CD4-positive, CD25-positive, alpha-beta regulatory T cell (primary cell): ENCODE measurements around the gene STYXL2. TPM values are rescaled to one million over a fixed set of nuclear protein-coding genes. Genes with fewer than 3 reads are reported as not detected.

Experiments used
- ATAC-seq, 2 donors: fragments of 150-1000 bp; cut with Tn5 transposase; one replicate each; pipeline ENCODE4 v1.10.0; 2021; ENCODE audit warnings: low read depth in 2 of 2, moderate number of reproducible peaks in 2 of 2, moderate library complexity in 1 of 2
- DNase-seq, 3 donors: peaks; one replicate each; pipeline versions ENCODE4 v3.0.0 to v3.0.0-alpha.2; 2012 to 2022; ENCODE audit warnings: mixed read lengths in 1 of 3
- H3K27ac ChIP-seq: one replicate; pipeline ENCODE4 v1.7.0; 2013; ENCODE audit warnings: mild to moderate bottlenecking, low read length; ENCODE audit not compliant: insufficient read depth, poor library complexity, severe bottlenecking
- H3K27me3 ChIP-seq: one replicate; pipeline ENCODE4 v1.7.0; 2013; ENCODE audit warnings: low read length; ENCODE audit not compliant: control insufficient read depth, insufficient read depth
- H3K36me3 ChIP-seq: one replicate; pipeline ENCODE4 v1.7.0; 2013; ENCODE audit warnings: mild to moderate bottlenecking, low read length, moderate library complexity; ENCODE audit not compliant: control insufficient read depth, insufficient read depth
- H3K4me1 ChIP-seq: 2 replicates; pipeline ENCODE4 v1.7.0; 2013; ENCODE audit warnings: mild to moderate bottlenecking, low read length; ENCODE audit not compliant: insufficient read depth, control insufficient read depth, poor library complexity, severe bottlenecking
- H3K4me3 ChIP-seq: one replicate; pipeline ENCODE4 v1.7.0; 2013; ENCODE audit warnings: low read depth, mild to moderate bottlenecking, low read length, moderate library complexity
- H3K9me3 ChIP-seq, 2 experiments: 1 replicate in 1 of 2; 2 replicates in 1 of 2; pipeline ENCODE4 v1.7.0; 2013; ENCODE audit warnings: low read length in 2 of 2, mild to moderate bottlenecking in 1 of 2, moderate library complexity in 1 of 2; ENCODE audit not compliant: control insufficient read depth in 2 of 2
- H3K27ac Mint-ChIP-seq, 3 donors: one replicate each; pipeline ENCODE4 v1.8.0; 2020 to 2022; ENCODE audit warnings: mild to moderate bottlenecking in 3 of 3, mixed read lengths in 3 of 3, moderate library complexity in 2 of 3
- H3K27me3 Mint-ChIP-seq: one replicate; pipeline ENCODE4 v1.8.0; 2022; ENCODE audit warnings: mild to moderate bottlenecking, mixed read lengths
- H3K36me3 Mint-ChIP-seq: one replicate; pipeline ENCODE4 v1.8.0; 2020; ENCODE audit warnings: mixed read lengths
- H3K4me1 Mint-ChIP-seq, 4 donors: one replicate each; pipeline ENCODE4 v1.8.0; 2020 to 2022; ENCODE audit warnings: mixed read lengths in 4 of 4, mild to moderate bottlenecking in 1 of 4
- H3K4me3 Mint-ChIP-seq, 4 donors: one replicate each; pipeline ENCODE4 v1.8.0; 2020 to 2022; ENCODE audit warnings: mild to moderate bottlenecking in 4 of 4, mixed read lengths in 4 of 4, moderate library complexity in 3 of 4
- H3K9me3 Mint-ChIP-seq, 7 donors: one replicate each; pipeline ENCODE4 v1.8.0; 2020 to 2022; ENCODE audit warnings: mixed read lengths in 7 of 7, mild to moderate bottlenecking in 3 of 7, moderate library complexity in 2 of 7
- polyA plus RNA-seq, 4 donors: library from polyadenylated mRNA; unstranded; fragments of 300-500 nt; fragmentation: Illumina TruSeq; gene quantifications; one replicate each; pipeline ENCODE4 v1.2.3, GENCODE V29; 2021
- total RNA-seq: library from RNA; stranded (reverse); gene quantifications from one replicate; pipeline ENCODE4 v1.2.3, GENCODE V29; 2022

Gene STYXL2
- total and polyA plus RNA-seq, 5 donors from 2014 or later: not detected

- Mint-ChIP-seq H3K4me1 (no peaks in the 10 kb centered on the region), H3K36me3 (no peaks in the 10 kb centered on the region), H3K27ac (no peak overlapping the region), H3K4me3 (no peak overlapping the region), H3K9me3 (peaks cover 0 to 3% (median 0%) of the 10 kb centered on the region in 7 donors), H3K27me3 (peaks cover 39% of the 10 kb centered on the region)
- H3K4me3 ChIP-seq: no peak overlapping the region
- H3K36me3 ChIP-seq: no peaks in the 10 kb centered on the region
- ATAC-seq (no peak), DNase-seq (no peak)
- no peaks in the 10 kb centered on the region for H3K9me3 ChIP-seq
- no peaks in the 10 kb centered on the region for H3K4me1 ChIP-seq
- H3K27me3 ChIP-seq: peaks cover 34% of the 10 kb centered on the region
- H3K27ac ChIP-seq: no peak overlapping the region
Observed at GRCh38 chr1:167137332-167137781, 43.5 kb downstream of the STYXL2 start.

- no peak overlapping the region for H3K4me3 Mint-ChIP-seq
- Histone ChIP-seq H3K36me3 (no peaks in the 10 kb centered on the region), H3K9me3 (no peaks in the 10 kb centered on the region), H3K4me1 (no peaks in the 10 kb centered on the region), H3K27me3 (peaks cover 34% of the 10 kb centered on the region), H3K4me3 (no peak overlapping the region), H3K27ac (no peak overlapping the region)
- no peak overlapping the region for H3K27ac Mint-ChIP-seq
- ATAC-seq (no peak), DNase-seq (no peak)
- peaks cover 0 to 3% (median 0%) of the 10 kb centered on the region in 7 donors for H3K9me3 Mint-ChIP-seq
- no peaks in the 10 kb centered on the region for H3K36me3 Mint-ChIP-seq
- no peaks in the 10 kb centered on the region for H3K4me1 Mint-ChIP-seq
- peaks cover 35% of the 10 kb centered on the region for H3K27me3 Mint-ChIP-seq
Observed at GRCh38 chr1:167137793-167138510, 44.1 kb downstream of the STYXL2 start.

GRCh38 chr1:167138703-167139102 lies 44.8 kb downstream of the STYXL2 start:
- peaks cover 33% of the 10 kb centered on the region for H3K27me3 Mint-ChIP-seq
- DNase-seq (no peak), ATAC-seq (no peak)
- no peaks in the 10 kb centered on the region for H3K4me1 Mint-ChIP-seq
- Histone ChIP-seq H3K9me3 (no peaks in the 10 kb centered on the region), H3K4me3 (no peak overlapping the region), H3K4me1 (no peaks in the 10 kb centered on the region), H3K27ac (no peak overlapping the region), H3K27me3 (peaks cover 28% of the 10 kb centered on the region), H3K36me3 (no peaks in the 10 kb centered on the region)
- H3K4me3 Mint-ChIP-seq: no peak overlapping the region
- H3K9me3 Mint-ChIP-seq: peaks cover 0 to 3% (median 0%) of the 10 kb centered on the region in 7 donors
- no peaks in the 10 kb centered on the region for H3K36me3 Mint-ChIP-seq
- no peak overlapping the region for H3K27ac Mint-ChIP-seq

GRCh38 chr1:167141963-167142362 lies 48.1 kb downstream of the STYXL2 start:
- no peak for DNase-seq
- ATAC-seq: no peak
- Histone ChIP-seq H3K4me3 (no peak overlapping the region), H3K36me3 (no peaks in the 10 kb centered on the region), H3K9me3 (peaks cover 0 to 2% of the 10 kb centered on the region in 2 experiments), H3K27ac (no peak overlapping the region), H3K27me3 (peaks cover 27% of the 10 kb centered on the region), H3K4me1 (no peaks in the 10 kb centered on the region)
- H3K4me3 Mint-ChIP-seq: no peak overlapping the region
- no peak overlapping the region for H3K27ac Mint-ChIP-seq
- peaks cover 33% of the 10 kb centered on the region for H3K27me3 Mint-ChIP-seq
- H3K4me1 Mint-ChIP-seq: no peaks in the 10 kb centered on the region
- no peaks in the 10 kb centered on the region for H3K36me3 Mint-ChIP-seq
- H3K9me3 Mint-ChIP-seq: peaks cover 0 to 1% (median 0%) of the 10 kb centered on the region in 7 donors

Other genes starting within 250 kb of the STYXL2 start
- gene TADA1, start 217.8 kb upstream of the STYXL2 start, total RNA-seq: 12.7 TPM
- 10 to 100 TPM; 14.5 to 21.4 (median 17.0) TPM for gene TADA1, start 217.8 kb upstream of the STYXL2 start, polyA plus RNA-seq
- gene ILDR2, start 118.5 kb upstream of the STYXL2 start, total RNA-seq: 0.67 TPM
- under 1 TPM in 1 of 4 donors, not detected in 3; 0.29 TPM for gene ILDR2, start 118.5 kb upstream of the STYXL2 start, polyA plus RNA-seq
- not detected for gene MAEL, start 104.8 kb upstream of the STYXL2 start, total RNA-seq
- gene MAEL, start 104.8 kb upstream of the STYXL2 start, polyA plus RNA-seq: under 1 TPM in 1 of 4 donors, not detected in 3; 0.25 TPM
- 21.0 TPM for gene GPA33, start 3.7 kb upstream of the STYXL2 start, total RNA-seq
- gene GPA33, start 3.7 kb upstream of the STYXL2 start, polyA plus RNA-seq: 100 to 1,000 TPM in 2 of 4 donors, 10 to 100 TPM in 2; 56.0 to 121 (median 85.6) TPM
- gene POU2F1, start 126.8 kb downstream of the STYXL2 start, total RNA-seq: 35.3 TPM
- 10 to 100 TPM in 1 of 4 donors, 1 to 10 TPM in 3; 5.2 to 11.7 (median 7.7) TPM for gene POU2F1, start 126.8 kb downstream of the STYXL2 start, polyA plus RNA-seq